ENCODE results near the gene C2orf92.

Gene C2orf92

GRCh38 chr2:97703741-97704140 lies 34.2 kb downstream of the C2orf92 start:
- H3K4me3 ChIP-seq (ENCODE audit: low read depth, low read length), result no peak overlapping the region
- no peak for DNase-seq (ENCODE audit: low read depth)
- TF ChIP-seq, protein P1, sequence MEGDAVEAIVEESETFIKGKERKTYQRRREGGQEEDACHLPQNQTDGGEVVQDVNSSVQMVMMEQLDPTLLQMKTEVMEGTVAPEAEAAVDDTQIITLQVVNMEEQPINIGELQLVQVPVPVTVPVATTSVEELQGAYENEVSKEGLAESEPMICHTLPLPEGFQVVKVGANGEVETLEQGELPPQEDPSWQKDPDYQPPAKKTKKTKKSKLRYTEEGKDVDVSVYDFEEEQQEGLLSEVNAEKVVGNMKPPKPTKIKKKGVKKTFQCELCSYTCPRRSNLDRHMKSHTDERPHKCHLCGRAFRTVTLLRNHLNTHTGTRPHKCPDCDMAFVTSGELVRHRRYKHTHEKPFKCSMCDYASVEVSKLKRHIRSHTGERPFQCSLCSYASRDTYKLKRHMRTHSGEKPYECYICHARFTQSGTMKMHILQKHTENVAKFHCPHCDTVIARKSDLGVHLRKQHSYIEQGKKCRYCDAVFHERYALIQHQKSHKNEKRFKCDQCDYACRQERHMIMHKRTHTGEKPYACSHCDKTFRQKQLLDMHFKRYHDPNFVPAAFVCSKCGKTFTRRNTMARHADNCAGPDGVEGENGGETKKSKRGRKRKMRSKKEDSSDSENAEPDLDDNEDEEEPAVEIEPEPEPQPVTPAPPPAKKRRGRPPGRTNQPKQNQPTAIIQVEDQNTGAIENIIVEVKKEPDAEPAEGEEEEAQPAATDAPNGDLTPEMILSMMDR (conservative IDR thresholded peaks at IDR 0.05; ENCODE audit: low read depth, low read length), result no peak

GRCh38 chr2:97704989-97705388 lies 35.5 kb downstream of the C2orf92 start:
- DNase-seq (ENCODE audit: low read depth), result no peak
- TF ChIP-seq, protein P1 (conservative IDR thresholded peaks at IDR 0.05; ENCODE audit: low read depth, low read length), result no peak
- no peak overlapping the region for H3K4me3 ChIP-seq (ENCODE audit: low read depth, low read length)

GRCh38 chr2:97706112-97706511 lies 36.6 kb downstream of the C2orf92 start:
- no peak overlapping the region for H3K4me3 ChIP-seq (ENCODE audit: low read depth, low read length)
- TF ChIP-seq, protein P1 (conservative IDR thresholded peaks at IDR 0.05; ENCODE audit: low read depth, low read length), result no peak
- no peak for DNase-seq (ENCODE audit: low read depth)

DNA sequence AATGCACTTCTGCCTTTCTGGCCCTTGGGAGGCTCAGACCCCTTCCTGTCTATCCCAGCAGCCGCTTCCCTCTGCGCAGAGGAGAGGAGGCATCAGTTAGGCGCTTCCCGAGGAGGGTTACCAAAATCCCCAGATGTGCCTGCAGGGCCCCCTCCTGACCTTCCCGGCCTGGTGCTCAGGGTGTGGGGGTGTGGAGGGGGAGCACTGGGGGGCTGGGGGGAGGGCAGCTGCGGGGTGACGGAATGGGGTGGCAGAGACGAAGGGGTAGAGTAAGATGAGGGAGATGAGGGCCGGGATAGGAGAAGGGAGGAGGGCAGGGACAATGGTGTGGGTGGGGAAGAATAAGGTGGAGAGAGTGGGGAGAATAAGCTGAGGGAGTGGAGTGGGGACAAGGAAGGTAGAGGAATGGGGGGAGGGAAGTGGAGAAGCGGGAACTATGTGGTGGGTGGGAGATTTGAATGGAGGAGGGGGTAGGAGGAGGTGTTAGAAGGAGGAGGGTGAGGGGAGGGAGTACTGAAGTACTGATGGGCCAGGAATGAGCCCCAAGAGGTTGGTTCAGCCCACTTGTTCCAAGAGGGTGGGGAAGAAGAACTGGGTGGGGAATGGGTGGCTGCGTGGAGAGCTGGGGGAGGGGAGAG lies 37.3 kb downstream of the C2orf92 start:
- no peak for DNase-seq (ENCODE audit: low read depth)
- H3K4me3 ChIP-seq (ENCODE audit: low read depth, low read length), result no peak overlapping the region
- TF ChIP-seq, protein P1 (conservative IDR thresholded peaks at IDR 0.05; ENCODE audit: low read depth, low read length), result no peak

GRCh38 chr2:97707362-97708047 lies 38.0 kb downstream of the C2orf92 start:
- DNase-seq (ENCODE audit: low read depth), result no peak
- H3K4me3 ChIP-seq (ENCODE audit: low read depth, low read length), result no peak overlapping the region
- TF ChIP-seq, protein P1 (conservative IDR thresholded peaks at IDR 0.05; ENCODE audit: low read depth, low read length), result no peak

DNA sequence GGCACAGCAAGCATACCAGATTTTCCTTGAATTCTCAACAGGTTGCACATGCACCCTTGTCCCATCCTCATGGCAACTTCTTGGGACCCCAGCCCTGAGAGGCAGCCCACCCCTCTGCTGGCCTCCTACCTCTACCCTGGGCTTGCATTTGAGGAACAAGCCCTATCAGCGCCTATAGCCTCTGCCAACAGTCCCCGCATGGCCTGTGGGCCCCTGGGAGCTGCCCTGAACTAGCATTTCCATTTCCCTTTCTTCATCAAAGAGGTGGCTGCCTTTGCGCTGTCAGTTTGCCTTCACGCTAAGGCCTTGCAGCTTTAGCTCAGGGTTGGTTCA lies 38.5 kb downstream of the C2orf92 start:
- TF ChIP-seq, protein P1 (conservative IDR thresholded peaks at IDR 0.05; ENCODE audit: low read depth, low read length), result no peak
- DNase-seq (ENCODE audit: low read depth), result no peak
- no peak overlapping the region for H3K4me3 ChIP-seq (ENCODE audit: low read depth, low read length)

GRCh38 chr2:97708608-97709007 lies 39.1 kb downstream of the C2orf92 start:
- no peak overlapping the region for H3K4me3 ChIP-seq (ENCODE audit: low read depth, low read length)
- TF ChIP-seq, protein P1 (conservative IDR thresholded peaks at IDR 0.05; ENCODE audit: low read depth, low read length), result no peak
- DNase-seq (ENCODE audit: low read depth), result no peak

All from choroid plexus epithelial cell (primary cell).